IMR-90 (cell line): ENCODE measurements around the gene BBS7. TPM values are rescaled to one million over a fixed set of nuclear protein-coding genes. Genes with fewer than 3 reads are reported as not detected.
A peak's percentile ranks its signal among the peaks of the same experiment; 100 is the strongest.

Experiments used
- ATAC-seq: fragments of 200-7000 bp; cut with Tn5 transposase; 2 replicates; pipeline ENCODE4 v1.9.1; 2020; ENCODE audit warnings: low read depth, mild to moderate bottlenecking, moderate library complexity
- BruUV-seq: library from RNA; stranded (reverse); fragments of 400-500 nt; replicated peaks from 2 replicates; lab custom pipeline; 2021; lab: Mats Ljungman, UMichigan
- CTCF ChIA-PET: fragments of 300-600 bp; formaldehyde crosslinking; extraction: SDS; loops from one replicate; lab custom pipeline; 2021; ENCODE audit warnings: antibody characterized with exemption; lab: Yijun Ruan, JAX
- POLR2A ChIA-PET: fragments of 300-600 bp; sonication (Branson Sonifier 250); formaldehyde crosslinking; loops from one replicate; lab custom pipeline; 2022; ENCODE audit warnings: antibody characterized with exemption; ENCODE audit not compliant: unreplicated experiment; lab: Charles Lee
- DNase-seq: peaks from one replicate; pipeline ENCODE4 v3.0.0; 2013
- H2AFZ ChIP-seq: replicated peaks from 2 replicates; pipeline ENCODE3; 2013; ENCODE audit warnings: low read length, mild to moderate bottlenecking; ENCODE audit not compliant: poor library complexity
- H2AK5ac ChIP-seq: 2 replicates; pipeline ENCODE4 v1.6.1; 2013; ENCODE audit warnings: low read depth, low read length, inconsistent platforms
- H2AK9ac ChIP-seq: replicated peaks from 2 replicates; pipeline ENCODE3; 2013; ENCODE audit warnings: mild to moderate bottlenecking, low read depth, low read length, moderate library complexity; ENCODE audit not compliant: poor library complexity
- H2BK120ac ChIP-seq: 2 replicates; pipeline ENCODE4 v1.6.1; 2013; ENCODE audit warnings: low read depth, low read length, inconsistent platforms
- H2BK15ac ChIP-seq: 3 replicates; pipeline ENCODE4 v1.6.1; 2013; ENCODE audit warnings: low read depth, low read length, inconsistent platforms
- H2BK20ac ChIP-seq: 2 replicates; pipeline ENCODE4 v1.6.1; 2013; ENCODE audit warnings: low read depth, mild to moderate bottlenecking, inconsistent platforms, low read length, moderate library complexity
- H2BK5ac ChIP-seq: 2 replicates; pipeline ENCODE4 v1.6.1; 2013; ENCODE audit warnings: mild to moderate bottlenecking, low read depth, low read length, inconsistent platforms; ENCODE audit not compliant: poor library complexity, severe bottlenecking
- H3K14ac ChIP-seq: replicated peaks from 2 replicates; pipeline ENCODE4 v1.6.1; 2013; ENCODE audit warnings: low read depth, low read length, inconsistent platforms
- H3K18ac ChIP-seq: 2 replicates; pipeline ENCODE4 v1.6.1; 2013; ENCODE audit warnings: low read depth, low read length, control low read depth
- H3K23ac ChIP-seq: 2 replicates; pipeline ENCODE4 v1.6.1; 2013; ENCODE audit warnings: low read depth, low read length, inconsistent platforms
- H3K27ac ChIP-seq: 2 replicates; pipeline ENCODE4 v1.5.1; 2013; ENCODE audit warnings: mild to moderate bottlenecking, control low read depth, low read length; ENCODE audit not compliant: insufficient read depth
- H3K27me3 ChIP-seq: 2 replicates; pipeline ENCODE4 v1.6.1; 2013; ENCODE audit warnings: low read length; ENCODE audit not compliant: control insufficient read depth, insufficient read depth
- H3K36me3 ChIP-seq: 2 replicates; pipeline ENCODE4 v1.6.1; 2013; ENCODE audit warnings: low read length, mixed read lengths; ENCODE audit not compliant: control insufficient read depth, insufficient read depth
- H3K4ac ChIP-seq: 2 replicates; pipeline ENCODE4 v1.6.1; 2013; ENCODE audit warnings: low read depth, low read length, inconsistent platforms
- H3K4me1 ChIP-seq: 2 replicates; pipeline ENCODE4 v1.6.1; 2013; ENCODE audit warnings: low read length, mixed read lengths; ENCODE audit not compliant: control insufficient read depth, insufficient read depth
- H3K4me2 ChIP-seq: 2 replicates; pipeline ENCODE4 v1.6.1; 2013; ENCODE audit warnings: low read depth, mild to moderate bottlenecking, control low read depth, low read length, moderate library complexity
- H3K4me3 ChIP-seq: 2 replicates; pipeline ENCODE4 v1.5.1; 2013; ENCODE audit warnings: low read depth, mild to moderate bottlenecking, control low read depth, low read length, moderate library complexity; ENCODE audit not compliant: insufficient read depth
- H3K56ac ChIP-seq: 2 replicates; pipeline ENCODE4 v1.6.1; 2013; ENCODE audit warnings: low read length, inconsistent platforms; ENCODE audit not compliant: insufficient read depth; ENCODE audit errors: extremely low read depth
- H3K79me1 ChIP-seq, 2 experiments: 2 replicates each; pipeline ENCODE4 v1.6.1; 2013; ENCODE audit warnings: low read length in 2 of 2, inconsistent platforms in 1 of 2, low read depth in 1 of 2
- H3K9ac ChIP-seq: 2 replicates; pipeline ENCODE4 v1.6.1; 2013; ENCODE audit warnings: low read depth, low read length, control low read depth
- H3K9me1 ChIP-seq: 2 replicates; pipeline ENCODE4 v1.6.1; 2013; ENCODE audit warnings: low read length, inconsistent platforms; ENCODE audit not compliant: insufficient read depth
- H3K9me3 ChIP-seq: 2 replicates; pipeline ENCODE4 v1.6.1; 2013; ENCODE audit warnings: low read length; ENCODE audit not compliant: control insufficient read depth, insufficient read depth
- H4K20me1 ChIP-seq: 2 replicates; pipeline ENCODE4 v1.6.1; 2013; ENCODE audit warnings: low read length, inconsistent platforms; ENCODE audit not compliant: insufficient read depth
- H4K5ac ChIP-seq: 2 replicates; pipeline ENCODE4 v1.6.1; 2013; ENCODE audit warnings: mild to moderate bottlenecking, low read depth, low read length, control low read depth
- H4K8ac ChIP-seq, 2 experiments: 2 replicates each; pipeline ENCODE4 v1.6.1; 2013; ENCODE audit warnings: low read depth in 2 of 2, low read length in 2 of 2, control low read depth in 1 of 2, inconsistent platforms in 1 of 2
- H4K91ac ChIP-seq: 2 replicates; pipeline ENCODE4 v1.6.1; 2013; ENCODE audit warnings: low read depth, low read length, inconsistent platforms; ENCODE audit not compliant: insufficient read depth
- POLR2A ChIP-seq: IDR thresholded peaks from 2 replicates; pipeline ENCODE4 v1.6.1; 2012; ENCODE audit warnings: mild to moderate bottlenecking, low read depth, low read length
- RAD21 ChIP-seq: IDR thresholded peaks from 2 replicates; pipeline ENCODE4 v1.6.1; 2012; ENCODE audit warnings: low read length, improper control_type of control experiment
- RCOR1 ChIP-seq: IDR thresholded peaks from 2 replicates; pipeline ENCODE4 v1.6.1; 2012; ENCODE audit warnings: mild to moderate bottlenecking, low read length, improper control_type of control experiment; ENCODE audit not compliant: insufficient replicate concordance
- WGBS, 2 experiments: methylation state at CpG; one replicate each; pipeline versions ENCODE4 v1.1.5 to v1.1.7; 2013; ENCODE audit warnings: missing lambda C conversion rate in 2 of 2; ENCODE audit not compliant: insufficient read length in 1 of 2; ENCODE audit errors: extremely low coverage in 2 of 2; 5-methylcytosine and 5-hydroxymethylcytosine counted together
- dilution Hi-C: fragments of 300-500 bp; cut with HindIII; formaldehyde crosslinking; loops from one replicate; pipeline ENCODE4 v1.14.3; 2018; ENCODE audit warnings: low sequenced_read_pairs; ENCODE audit not compliant: unreplicated experiment
- in situ Hi-C: fragments of 300-500 bp; cut with MboI; formaldehyde crosslinking; loops from 3 replicates; pipeline ENCODE4 v1.14.3; 2019; ENCODE audit warnings: low sequenced_read_pairs, inconsistent platforms, mixed read lengths
- intact Hi-C: fragments of 100-400 bp; cut with micrococcal nuclease; formaldehyde crosslinking; loops from 2 replicates; pipeline ENCODE4 v1.10.0; 2022
- polyA plus RNA-seq, 3 experiments: library from polyadenylated mRNA; depleted of rRNA; stranded (reverse); fragments of >200 nt; gene quantifications; 2 replicates each; pipeline ENCODE4 v1.2.3, GENCODE V29; 2012; ENCODE audit warnings: low replicate concordance in 1 of 3
- total RNA-seq: library from RNA; depleted of rRNA; stranded (reverse); fragments of >200 nt; gene quantifications from 2 replicates; pipeline ENCODE4 v1.2.3, GENCODE V29; 2012

BBS7 gene
- total and polyA plus RNA-seq, 2 of the 4 experiments (the other 2 are of a cell fraction), result 23.0 to 32.3 TPM

DNA sequence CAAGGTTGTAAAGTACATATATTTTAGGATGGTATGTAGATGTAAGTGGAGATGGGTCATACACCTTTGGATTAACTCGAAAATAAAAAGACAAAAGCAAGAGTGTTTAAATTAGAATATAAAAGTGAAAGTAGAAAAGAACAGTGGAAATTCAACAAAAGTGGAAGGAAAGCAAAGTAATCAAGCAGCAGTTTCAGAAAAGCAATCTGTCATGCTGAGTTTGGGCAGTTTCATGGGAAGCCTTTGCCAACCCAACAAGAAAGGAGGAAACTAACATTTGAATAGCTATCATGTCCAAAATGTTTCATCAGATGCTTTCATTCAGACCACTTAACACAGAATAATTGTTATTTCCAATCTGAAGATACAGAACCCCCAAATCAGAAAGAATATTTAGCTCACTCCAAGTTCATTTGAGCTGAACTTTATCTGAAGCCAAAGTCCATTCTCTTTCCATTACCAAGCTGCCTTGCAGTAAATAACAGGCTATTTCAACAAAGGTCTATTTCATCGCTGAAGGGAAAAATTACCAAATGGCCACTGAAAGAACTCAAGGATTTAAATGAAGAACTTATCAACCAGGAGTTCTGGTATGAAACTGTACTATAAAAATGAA lies 71.0 kb downstream of the BBS7 start:
- Histone ChIP-seq H4K91ac (peak overlapping the region; percentile 64; the same call in 1 of the 2 replicates), H2AK9ac (no peak overlapping the region), H3K18ac (peak overlapping the region; percentile 51; the same call in 1 of the 2 replicates), H2BK120ac (peak overlapping the region; percentile 59), H3K56ac (no peak overlapping the region), H4K20me1 (no peaks in the 10 kb centered on the region), H3K27me3 (no peaks in the 10 kb centered on the region), H4K5ac (peak overlapping the region; percentile 76; the same call in 1 of the 2 replicates), H3K4ac (peak overlapping the region; percentile 25; the same call in 1 of the 2 replicates), H3K27ac (no peak overlapping the region), H3K4me3 (no peak overlapping the region), H3K79me1 (peaks cover 11 to 14% of the 10 kb centered on the region in 2 experiments; a peak in 3 of 4 replicates), H3K23ac (0 out of 2 replicates have a peak overlapping the region, but pooled peaks have one; percentile 19), H3K4me2 (peak overlapping the region; percentile 54; the same call in 1 of the 2 replicates), H3K14ac (no peak overlapping the region), H2BK15ac (no peak overlapping the region; the same call in 2 of the 3 replicates), H3K9me1 (0 out of 2 replicates have a peak, but pooled peaks cover 2% of the 10 kb centered on the region), H3K4me1 (peaks cover 12% of the 10 kb centered on the region), H2AK5ac (no peak overlapping the region), H3K36me3 (peaks cover 4% of the 10 kb centered on the region), H2BK5ac (no peak overlapping the region), H2AFZ (no peak overlapping the region), H4K8ac (peak overlapping the region; percentile 59 to 71; a peak in 3 of 4 replicates), H2BK20ac (peak overlapping the region; percentile 64; the same call in 1 of the 2 replicates), H3K9me3 (no peaks in the 10 kb centered on the region), H3K9ac (no peak overlapping the region)
- ChIA-PET CTCF (interaction anchor here (1.1 kb wide), 1 partner anchor 21 kb away, joined by 3 read pairs; no protein-coding TSS in a partner anchor), POLR2A (no interaction called here)
- no peak for TF ChIP-seq RAD21
- no peak for TF ChIP-seq RCOR1
- TF ChIP-seq POLR2A, result no peak
- no peak for DNase-seq
- in situ Hi-C loops (no loop called here), intact Hi-C loops (no loop called here), dilution Hi-C loops (no loop called here)
- BruUV-seq, result no TSS peak
- no peak for ATAC-seq
- WGBS, 2 experiments, result no CpG with 5 or more reads among the region's 2 CpGs
